Glutamatergic neuron (in vitro differentiated cells): ENCODE measurements around the gene COL13A1. TPM values are rescaled to one million over a fixed set of nuclear protein-coding genes. Genes with fewer than 3 reads are reported as not detected.

Experiments used
- DNase-seq: peaks from one replicate; pipeline ENCODE4 v3.0.0; 2022
- H3K27ac Mint-ChIP-seq: one replicate; pipeline ENCODE4 v1.8.0; 2020; ENCODE audit warnings: mild to moderate bottlenecking, mixed read lengths, inconsistent platforms; ENCODE audit not compliant: unreplicated experiment
- H3K27me3 Mint-ChIP-seq: one replicate; pipeline ENCODE4 v1.8.0; 2020; ENCODE audit warnings: mild to moderate bottlenecking, moderate library complexity, mixed read lengths, inconsistent platforms; ENCODE audit not compliant: unreplicated experiment
- H3K36me3 Mint-ChIP-seq: one replicate; pipeline ENCODE4 v1.8.0; 2020; ENCODE audit warnings: mild to moderate bottlenecking, mixed read lengths, inconsistent platforms; ENCODE audit not compliant: unreplicated experiment
- H3K4me1 Mint-ChIP-seq: one replicate; pipeline ENCODE4 v1.8.0; 2020; ENCODE audit warnings: mild to moderate bottlenecking, low read depth, mixed read lengths, inconsistent platforms; ENCODE audit not compliant: unreplicated experiment
- H3K4me3 Mint-ChIP-seq: one replicate; pipeline ENCODE4 v1.8.0; 2020; ENCODE audit warnings: mild to moderate bottlenecking, mixed read lengths, inconsistent platforms; ENCODE audit not compliant: unreplicated experiment
- H3K9me3 Mint-ChIP-seq: one replicate; pipeline ENCODE4 v1.8.0; 2020; ENCODE audit warnings: mild to moderate bottlenecking, moderate library complexity, mixed read lengths, inconsistent platforms; ENCODE audit not compliant: unreplicated experiment
- CTCF ChIP-seq: fragments of 200-600 bp; sonication (generic); IDR thresholded peaks from one replicate; pipeline ENCODE4 v1.5.0; 2021; ENCODE audit not compliant: partially characterized antibody, unreplicated experiment
- total RNA-seq: library from RNA; stranded (reverse); fragmentation: NEBNext Ultra II Directional; extraction: Animal tissue kit (Norgen Biotek cat#: 25700); gene quantifications from one replicate; pipeline ENCODE4 v1.2.1, GENCODE V29; 2021; ENCODE audit not compliant: unreplicated experiment

The COL13A1 gene
- total RNA-seq, 1 donor from 2014 or later: 8.5 TPM

DNA sequence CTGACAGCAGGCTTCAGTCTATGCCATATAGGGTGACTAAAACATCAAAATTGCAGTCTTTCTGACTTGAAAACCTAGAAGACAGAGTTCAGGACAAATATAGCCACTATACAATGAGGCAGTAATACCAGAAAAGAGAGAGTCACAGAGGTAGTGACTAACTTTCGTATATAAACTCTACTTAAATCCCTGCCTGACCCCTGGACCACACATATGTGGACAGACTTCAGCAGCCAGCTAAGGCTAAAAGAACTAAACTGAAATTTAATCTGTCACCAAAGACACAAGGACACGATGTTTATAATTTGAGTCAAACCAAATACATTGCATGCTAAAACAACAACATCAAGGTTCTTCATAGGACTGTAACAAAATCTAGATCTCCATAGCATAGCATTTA is 186.4 kb downstream of the COL13A1 start:
- Mint-ChIP-seq H3K36me3 (no peaks in the 10 kb centered on the region), H3K27ac (no peak overlapping the region), H3K27me3 (no peaks in the 10 kb centered on the region), H3K4me1 (no peaks in the 10 kb centered on the region), H3K9me3 (peaks cover 2% of the 10 kb centered on the region), H3K4me3 (no peak overlapping the region)
- no peak for TF ChIP-seq CTCF
- DNase-seq: no peak

DNA sequence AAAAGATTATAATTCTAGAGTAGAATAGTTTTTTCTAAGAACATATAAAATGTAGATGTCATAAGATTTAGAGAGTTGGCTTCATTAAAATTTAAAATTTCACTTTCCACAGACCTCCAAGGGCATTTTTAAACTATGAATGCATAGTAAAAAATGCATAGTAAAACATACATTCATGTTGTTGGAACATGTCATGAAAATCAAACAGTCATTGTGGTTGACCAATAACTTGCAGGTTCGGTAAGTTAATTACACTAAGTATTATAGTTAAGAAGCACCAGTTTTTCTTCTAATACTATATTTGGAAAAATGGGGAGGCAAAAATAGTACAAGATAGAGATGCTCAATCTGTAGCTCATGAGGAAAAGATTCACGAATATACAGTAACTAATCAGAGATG is 189.4 kb downstream of the COL13A1 start:
- DNase-seq: no peak
- no peaks in the 10 kb centered on the region for H3K36me3 Mint-ChIP-seq
- peaks cover 2% of the 10 kb centered on the region for H3K9me3 Mint-ChIP-seq
- H3K4me3 Mint-ChIP-seq: no peak overlapping the region
- no peak for TF ChIP-seq CTCF
- H3K27ac Mint-ChIP-seq: no peak overlapping the region
- no peaks in the 10 kb centered on the region for H3K27me3 Mint-ChIP-seq
- no peaks in the 10 kb centered on the region for H3K4me1 Mint-ChIP-seq

- peaks cover 2% of the 10 kb centered on the region for H3K9me3 Mint-ChIP-seq
- no peak for DNase-seq
- H3K27ac Mint-ChIP-seq: no peak overlapping the region
- H3K27me3 Mint-ChIP-seq: no peaks in the 10 kb centered on the region
- no peaks in the 10 kb centered on the region for H3K4me1 Mint-ChIP-seq
- no peaks in the 10 kb centered on the region for H3K36me3 Mint-ChIP-seq
- H3K4me3 Mint-ChIP-seq: no peak overlapping the region
- no peak for TF ChIP-seq CTCF
Observed at GRCh38 chr10:69994262-69994661, 192.6 kb downstream of the COL13A1 start.

GRCh38 chr10:69996611-69997010 is 194.9 kb downstream of the COL13A1 start:
- DNase-seq: no peak
- H3K27me3 Mint-ChIP-seq: no peaks in the 10 kb centered on the region
- no peak overlapping the region for H3K27ac Mint-ChIP-seq
- no peaks in the 10 kb centered on the region for H3K36me3 Mint-ChIP-seq
- TF ChIP-seq CTCF: no peak
- H3K4me3 Mint-ChIP-seq: no peak overlapping the region
- H3K4me1 Mint-ChIP-seq: no peaks in the 10 kb centered on the region
- no peaks in the 10 kb centered on the region for H3K9me3 Mint-ChIP-seq

- DNase-seq: no peak
- no peaks in the 10 kb centered on the region for H3K9me3 Mint-ChIP-seq
- TF ChIP-seq CTCF: no peak
- H3K27ac Mint-ChIP-seq: no peak overlapping the region
- H3K27me3 Mint-ChIP-seq: no peaks in the 10 kb centered on the region
- no peaks in the 10 kb centered on the region for H3K36me3 Mint-ChIP-seq
- H3K4me3 Mint-ChIP-seq: no peak overlapping the region
- no peaks in the 10 kb centered on the region for H3K4me1 Mint-ChIP-seq
Observed at GRCh38 chr10:70000262-70000661, 198.6 kb downstream of the COL13A1 start.
